MM.1S (cell line): ENCODE measurements around the gene PTCH2.

Experiments
- DNase-seq: peaks from one replicate; pipeline ENCODE4 v3.0.0-alpha.2; 2015
- H2AFZ ChIP-seq: fragments of 300-600 bp; sonication (generic); 2 replicates; pipeline ENCODE4 v1.6.0; 2016; ENCODE audit warnings: antibody characterized with exemption, low read length
- H3F3A ChIP-seq: fragments of 300-600 bp; sonication (generic); 2 replicates; pipeline ENCODE4 v1.6.1; 2016; ENCODE audit warnings: mild to moderate bottlenecking, antibody characterized with exemption, low read length, moderate library complexity, mixed read lengths; ENCODE audit not compliant: insufficient read depth
- H3K27ac ChIP-seq: fragments of 300-600 bp; sonication (generic); 2 replicates; pipeline ENCODE4 v1.5.1; 2016; ENCODE audit warnings: mild to moderate bottlenecking, low read length
- H3K27me3 ChIP-seq: fragments of 300-600 bp; sonication (generic); replicated peaks from 2 replicates; pipeline ENCODE4 v1.6.0; 2016; ENCODE audit warnings: low read length; ENCODE audit not compliant: insufficient read depth
- H3K36me3 ChIP-seq: fragments of 300-600 bp; sonication (generic); replicated peaks from 2 replicates; pipeline ENCODE4 v1.6.1; 2016; ENCODE audit warnings: mild to moderate bottlenecking, low read length, mixed read lengths; ENCODE audit not compliant: insufficient read depth
- H3K4me1 ChIP-seq: fragments of 300-600 bp; sonication (generic); 2 replicates; pipeline ENCODE4 v1.6.1; 2016; ENCODE audit warnings: low read length, mixed read lengths
- H3K4me2 ChIP-seq: fragments of 300-600 bp; sonication (generic); 2 replicates; pipeline ENCODE4 v1.6.0; 2016; ENCODE audit warnings: low read depth, low read length
- H3K4me3 ChIP-seq: fragments of 300-600 bp; sonication (generic); 2 replicates; pipeline ENCODE4 v1.5.1; 2016; ENCODE audit warnings: low read length, mixed read lengths
- H3K79me2 ChIP-seq: fragments of 300-600 bp; sonication (generic); 2 replicates; pipeline ENCODE4 v1.6.1; 2016; ENCODE audit warnings: mixed run types, low read length, mixed read lengths
- H3K9ac ChIP-seq: fragments of 300-600 bp; sonication (generic); 2 replicates; pipeline ENCODE4 v1.6.1; 2016; ENCODE audit warnings: low read length, mixed read lengths
- H3K9me2 ChIP-seq: fragments of 300-600 bp; sonication (generic); replicated peaks from 2 replicates; pipeline ENCODE4 v1.6.1; 2016; ENCODE audit warnings: mild to moderate bottlenecking, low read length, mixed read lengths; ENCODE audit not compliant: insufficient read depth
- H3K9me3 ChIP-seq: fragments of 300-600 bp; sonication (generic); replicated peaks from 2 replicates; pipeline ENCODE4 v1.6.1; 2016; ENCODE audit warnings: mild to moderate bottlenecking, low read length, mixed read lengths; ENCODE audit not compliant: insufficient read depth
- H4K20me1 ChIP-seq: fragments of 300-600 bp; sonication (generic); 2 replicates; pipeline ENCODE4 v1.6.1; 2016; ENCODE audit warnings: mild to moderate bottlenecking, low read length, moderate library complexity, mixed read lengths; ENCODE audit not compliant: insufficient read depth
- CTCF ChIP-seq: fragments of 300-600 bp; sonication (generic); IDR thresholded peaks from 2 replicates; pipeline ENCODE4 v1.5.1; 2016; ENCODE audit warnings: antibody characterized with exemption, low read length, mixed read lengths
- EZH2 ChIP-seq: fragments of 300-600 bp; sonication (generic); optimal IDR thresholded peaks from 2 replicates; pipeline ENCODE3; 2017; ENCODE audit warnings: low read depth, mild to moderate bottlenecking, antibody characterized with exemption, low read length, mixed read lengths
- EZH2phosphoT487 ChIP-seq: fragments of 300-600 bp; sonication (generic); IDR thresholded peaks from 2 replicates; pipeline ENCODE4 v1.6.1; 2018; ENCODE audit warnings: antibody characterized with exemption, low read length

PTCH2 gene

GRCh38 chr1:44806704-44807363, 36.2 kb downstream of the PTCH2 start, which contains the start of gene DYNLT4:
TSS of gene DYNLT4 (minus strand) at chr1:44807351. CDS start at chr1:44806668, 683 bp downstream.
- Histone ChIP-seq H3K27ac (no peak within 1 kb of the TSS), H3F3A (peaks cover 10% of the 10 kb centered on the region; the same call in 1 of the 2 replicates), H3K36me3 (no peaks in the 10 kb centered on the region), H3K9ac (no peak within 1 kb of the TSS), H4K20me1 (no peaks in the 10 kb centered on the region), H3K4me1 (peaks cover 19% of the 10 kb centered on the region), H3K9me3 (no peaks in the 10 kb centered on the region), H3K27me3 (no peaks in the 10 kb centered on the region), H3K4me2 (no peak within 1 kb of the TSS), H3K79me2 (no peaks in the 10 kb centered on the region), H3K4me3 (no peak within 1 kb of the TSS), H3K9me2 (no peaks in the 10 kb centered on the region), H2AFZ (no peak within 1 kb of the TSS)
- DNase-seq = no peak
- no peak for TF ChIP-seq CTCF
- TF ChIP-seq EZH2phosphoT487 = no peak
- TF ChIP-seq EZH2 = no peak

- no peak overlapping the region for H3K4me2 ChIP-seq
- no peaks in the 10 kb centered on the region for H3K9me3 ChIP-seq
- no peak overlapping the region for H3K4me3 ChIP-seq
- no peaks in the 10 kb centered on the region for H3K79me2 ChIP-seq
- H2AFZ ChIP-seq = no peak overlapping the region
- H3K36me3 ChIP-seq = no peaks in the 10 kb centered on the region
- TF ChIP-seq EZH2 (no peak), EZH2phosphoT487 (no peak), CTCF (no peak)
- no peak for DNase-seq
- no peaks in the 10 kb centered on the region for H3K9me2 ChIP-seq
- peaks cover 6% of the 10 kb centered on the region; the same call in 1 of the 2 replicates for H3F3A ChIP-seq
- H3K9ac ChIP-seq = no peak overlapping the region
- H4K20me1 ChIP-seq = no peaks in the 10 kb centered on the region
- no peak overlapping the region for H3K27ac ChIP-seq
- H3K4me1 ChIP-seq = peaks cover 19% of the 10 kb centered on the region
- no peaks in the 10 kb centered on the region for H3K27me3 ChIP-seq
These were observed 36.9 kb downstream of the PTCH2 start for GRCh38 chr1:44806025-44806703.

- H3K4me2 ChIP-seq = no peak overlapping the region
- DNase-seq = no peak
- H3F3A ChIP-seq = peaks cover 6% of the 10 kb centered on the region; the same call in 1 of the 2 replicates
- no peaks in the 10 kb centered on the region for H3K36me3 ChIP-seq
- TF ChIP-seq EZH2phosphoT487 = no peak
- no peak for TF ChIP-seq CTCF
- TF ChIP-seq EZH2 = no peak
- no peaks in the 10 kb centered on the region for H3K27me3 ChIP-seq
- no peak overlapping the region for H2AFZ ChIP-seq
- H3K9me3 ChIP-seq = no peaks in the 10 kb centered on the region
- no peak overlapping the region for H3K9ac ChIP-seq
- peaks cover 22% of the 10 kb centered on the region for H3K4me1 ChIP-seq
- no peak overlapping the region for H3K27ac ChIP-seq
- H3K9me2 ChIP-seq = no peaks in the 10 kb centered on the region
- H3K4me3 ChIP-seq = no peak overlapping the region
- peaks cover 5% of the 10 kb centered on the region; the same call in 1 of the 2 replicates for H3K79me2 ChIP-seq
- H4K20me1 ChIP-seq = no peaks in the 10 kb centered on the region
These were observed 37.6 kb downstream of the PTCH2 start for GRCh38 chr1:44805311-44806024.
